HepG2 (cell line): ENCODE data around the gene SLC12A3.

ENCODE experiments used
- ASH2L ChIP-seq: fragments of 300-600, 200-600 bp; sonication (generic); IDR thresholded peaks from 2 replicates; pipeline ENCODE4 v1.7.0; 2017; ENCODE audit warnings: low read depth, mild to moderate bottlenecking, moderate library complexity, mixed read lengths, low read length; ENCODE audit not compliant: insufficient read length
- ATM ChIP-seq: fragments of 450-650 bp; IDR thresholded peaks from 2 replicates; pipeline ENCODE4 v1.7.1; 2017; ENCODE audit warnings: mild to moderate bottlenecking, borderline replicate concordance
- CEBPB ChIP-seq: IDR thresholded peaks from 2 replicates; pipeline ENCODE4 v1.6.1; 2011; ENCODE audit warnings: low read depth, low read length, improper control_type of control experiment, borderline replicate concordance
- CHD2 ChIP-seq: IDR thresholded peaks from 2 replicates; pipeline ENCODE4 v1.6.1; 2011; ENCODE audit warnings: low read depth, low read length, improper control_type of control experiment
- EP300 ChIP-seq, 3 experiments: sonication (generic) in 1 of 3; formaldehyde crosslinking in 1 of 3; IDR thresholded peaks; 2 replicates each; pipeline versions ENCODE4 v1.5.1 to v1.6.1; 2011 to 2020; ENCODE audit warnings: low read depth in 2 of 3, low read length in 2 of 3, borderline replicate concordance in 1 of 3, improper control_type of control experiment in 1 of 3, mild to moderate bottlenecking in 1 of 3, missing genetic modification reagents in 1 of 3, moderate library complexity in 1 of 3
- EZH2 ChIP-seq: conservative IDR thresholded peaks from 2 replicates; pipeline ENCODE4 v1.6.1; 2012; ENCODE audit warnings: mild to moderate bottlenecking, low read depth, low read length, moderate library complexity
- MEIS1 ChIP-seq: sonication (generic); formaldehyde crosslinking; IDR thresholded peaks from 2 replicates; pipeline ENCODE4 v1.9.0; 2021; ENCODE audit warnings: mild to moderate bottlenecking, missing genetic modification reagents, moderate library complexity, borderline replicate concordance
- NCOA5 ChIP-seq: sonication (generic); formaldehyde crosslinking; IDR thresholded peaks from 2 replicates; pipeline ENCODE4 v1.4.0; 2020; ENCODE audit warnings: missing genetic modification reagents
- SNRNP70 ChIP-seq: fragments of 200-400 bp; formaldehyde crosslinking; IDR thresholded peaks from 2 replicates; pipeline ENCODE4 v1.6.1; 2017; ENCODE audit warnings: mild to moderate bottlenecking, low read depth, low read length, moderate library complexity
- ZC3H4 ChIP-seq: sonication (generic); formaldehyde crosslinking; IDR thresholded peaks from 2 replicates; pipeline ENCODE4 v1.4.0; 2020; ENCODE audit warnings: missing genetic modification reagents, borderline replicate concordance
- ZFP36L1 ChIP-seq: sonication (generic); formaldehyde crosslinking; IDR thresholded peaks from 2 replicates; pipeline ENCODE4 v1.8.0; 2022; ENCODE audit warnings: mild to moderate bottlenecking, missing genetic modification reagents, moderate library complexity
- ZNF660 ChIP-seq: sonication (generic); formaldehyde crosslinking; IDR thresholded peaks from 2 replicates; pipeline ENCODE4 v1.5.1; 2020; ENCODE audit warnings: mild to moderate bottlenecking, low read depth, missing genetic modification reagents, borderline replicate concordance
- TF ChIP-seq, protein P1 (sequence below): sonication (generic); formaldehyde crosslinking; IDR thresholded peaks from 2 replicates; pipeline ENCODE4 v1.5.0; 2020; ENCODE audit warnings: mild to moderate bottlenecking, missing genetic modification reagents, moderate library complexity
- TF ChIP-seq, protein P2 (sequence below): sonication (generic); formaldehyde crosslinking; IDR thresholded peaks from 2 replicates; pipeline ENCODE4 v1.4.0; 2020; ENCODE audit warnings: missing genetic modification reagents

DNA sequence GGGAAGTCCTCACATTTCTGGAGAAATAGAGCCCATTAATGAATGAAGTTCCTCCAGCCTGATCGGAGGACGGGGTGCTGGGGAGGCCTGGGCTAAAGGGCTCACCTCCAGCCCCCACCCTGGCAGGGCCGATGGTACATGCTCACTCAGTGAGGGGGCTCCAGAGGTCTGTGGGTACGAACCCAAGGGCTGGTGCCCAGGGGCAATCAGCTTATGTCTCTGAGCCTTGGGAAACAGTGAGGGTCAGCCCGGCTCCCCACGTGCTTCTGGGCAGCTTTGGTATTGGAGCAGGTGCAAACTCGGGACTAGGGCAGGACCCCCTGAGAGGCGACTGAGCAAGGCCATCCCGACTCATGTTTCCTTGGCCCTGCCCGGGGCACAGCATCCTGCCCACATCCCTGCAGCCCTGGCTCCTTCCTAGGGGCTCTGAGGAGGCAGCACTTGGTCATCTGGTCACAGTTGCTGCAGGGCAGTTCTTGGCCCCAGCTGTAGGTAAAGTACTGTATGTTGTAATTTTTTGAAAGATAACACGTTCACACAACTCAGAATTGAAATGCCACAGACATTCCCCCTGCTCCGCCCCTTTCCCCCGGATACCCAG, 95.8 kb downstream of the SLC12A3 start:
- TF ChIP-seq NCOA5 (no peak), SNRNP70 (no peak), ZNF660 (CRISPR knock-in tag) (no peak), CHD2 (no peak), ATM (no peak), ZFP36L1 (CRISPR knock-in tag) (no peak), EP300 (IDR thresholded peaks at IDR 0.05; ENCODE audit: low read depth in 2 of 2, low read length in 2 of 2) (no peak), EP300 (CRISPR knock-in tag; IDR thresholded peaks at IDR 0.05; ENCODE audit: borderline replicate concordance) (no peak), EZH2 (no peak), ZC3H4 (CRISPR knock-in tag) (no peak), CEBPB (no peak), MEIS1 (CRISPR knock-in tag) (no peak), ASH2L (no peak)
- TF ChIP-seq, protein P1, sequence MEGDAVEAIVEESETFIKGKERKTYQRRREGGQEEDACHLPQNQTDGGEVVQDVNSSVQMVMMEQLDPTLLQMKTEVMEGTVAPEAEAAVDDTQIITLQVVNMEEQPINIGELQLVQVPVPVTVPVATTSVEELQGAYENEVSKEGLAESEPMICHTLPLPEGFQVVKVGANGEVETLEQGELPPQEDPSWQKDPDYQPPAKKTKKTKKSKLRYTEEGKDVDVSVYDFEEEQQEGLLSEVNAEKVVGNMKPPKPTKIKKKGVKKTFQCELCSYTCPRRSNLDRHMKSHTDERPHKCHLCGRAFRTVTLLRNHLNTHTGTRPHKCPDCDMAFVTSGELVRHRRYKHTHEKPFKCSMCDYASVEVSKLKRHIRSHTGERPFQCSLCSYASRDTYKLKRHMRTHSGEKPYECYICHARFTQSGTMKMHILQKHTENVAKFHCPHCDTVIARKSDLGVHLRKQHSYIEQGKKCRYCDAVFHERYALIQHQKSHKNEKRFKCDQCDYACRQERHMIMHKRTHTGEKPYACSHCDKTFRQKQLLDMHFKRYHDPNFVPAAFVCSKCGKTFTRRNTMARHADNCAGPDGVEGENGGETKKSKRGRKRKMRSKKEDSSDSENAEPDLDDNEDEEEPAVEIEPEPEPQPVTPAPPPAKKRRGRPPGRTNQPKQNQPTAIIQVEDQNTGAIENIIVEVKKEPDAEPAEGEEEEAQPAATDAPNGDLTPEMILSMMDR (CRISPR knock-in tag) = no peak
- TF ChIP-seq, protein P2, sequence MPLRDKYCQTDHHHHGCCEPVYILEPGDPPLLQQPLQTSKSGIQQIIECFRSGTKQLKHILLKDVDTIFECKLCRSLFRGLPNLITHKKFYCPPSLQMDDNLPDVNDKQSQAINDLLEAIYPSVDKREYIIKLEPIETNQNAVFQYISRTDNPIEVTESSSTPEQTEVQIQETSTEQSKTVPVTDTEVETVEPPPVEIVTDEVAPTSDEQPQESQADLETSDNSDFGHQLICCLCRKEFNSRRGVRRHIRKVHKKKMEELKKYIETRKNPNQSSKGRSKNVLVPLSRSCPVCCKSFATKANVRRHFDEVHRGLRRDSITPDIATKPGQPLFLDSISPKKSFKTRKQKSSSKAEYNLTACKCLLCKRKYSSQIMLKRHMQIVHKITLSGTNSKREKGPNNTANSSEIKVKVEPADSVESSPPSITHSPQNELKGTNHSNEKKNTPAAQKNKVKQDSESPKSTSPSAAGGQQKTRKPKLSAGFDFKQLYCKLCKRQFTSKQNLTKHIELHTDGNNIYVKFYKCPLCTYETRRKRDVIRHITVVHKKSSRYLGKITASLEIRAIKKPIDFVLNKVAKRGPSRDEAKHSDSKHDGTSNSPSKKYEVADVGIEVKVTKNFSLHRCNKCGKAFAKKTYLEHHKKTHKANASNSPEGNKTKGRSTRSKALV (CRISPR knock-in tag) = no peak
